HepG2 (cell line): ENCODE measurements around the gene ARHGEF10L. TPM values are rescaled to one million over a fixed set of nuclear protein-coding genes. Genes with fewer than 3 reads are reported as not detected.

ENCODE experiments used
- ATAC-seq: fragments of 200-7000 bp; cut with Tn5 transposase; 3 replicates; pipeline ENCODE4 v1.9.1; 2020; ENCODE audit warnings: mild to moderate bottlenecking, moderate library complexity
- BruUV-seq: library from RNA; stranded (reverse); fragments of 400-500 nt; replicated peaks from 2 replicates; lab custom pipeline; 2021; lab: Mats Ljungman, UMichigan
- CTCF ChIA-PET: fragments of 300-600 bp; formaldehyde crosslinking; extraction: SDS; loops from one replicate; lab custom pipeline; 2021; ENCODE audit warnings: low total read pairs, inconsistent platforms, low intra/inter-chr PET ratio; lab: Yijun Ruan, JAX
- POLR2A ChIA-PET: fragments of 350-600 bp; sonication (Branson Sonifier 250); formaldehyde crosslinking; loops from one replicate; lab custom pipeline; 2020; ENCODE audit warnings: antibody characterized with exemption, inconsistent platforms; lab: Yijun Ruan, JAX
- DNase-seq: peaks from one replicate; pipeline ENCODE4 v3.0.0-alpha.2; 2015; ENCODE audit warnings: low spot score
- FAIRE-seq: peaks from 3 replicates; lab custom pipeline; 2011; peaks lifted over from hg19 to GRCh38; lab: Jason Lieb, UNC
- H2AFZ ChIP-seq: one replicate; pipeline ENCODE4 v1.6.1; 2011; ENCODE audit warnings: low read length, inconsistent platforms
- H3K27ac ChIP-seq: fragments of 300-600 bp; 3 replicates; pipeline ENCODE4 v1.8.0; 2011; ENCODE audit warnings: mixed run types, mild to moderate bottlenecking, mixed read lengths, low read length, inconsistent platforms; ENCODE audit not compliant: insufficient read depth; ENCODE audit errors: extremely low read length
- H3K27me3 ChIP-seq, 2 experiments: fragments of 200-600 bp in 1 of 2; 2 replicates in 1 of 2; 3 replicates in 1 of 2; pipeline versions ENCODE4 v1.6.0 to v1.8.0; 2011; ENCODE audit warnings: low read length in 2 of 2, mild to moderate bottlenecking in 2 of 2, moderate library complexity in 2 of 2, inconsistent platforms in 1 of 2; ENCODE audit not compliant: insufficient read depth in 2 of 2, control insufficient read depth in 1 of 2
- H3K36me3 ChIP-seq, 2 experiments: fragments of 200-600 bp in 1 of 2; replicated peaks in 1 of 2; 2 replicates in 1 of 2; 3 replicates in 1 of 2; pipeline versions ENCODE4 v1.5.1 to v1.8.0; 2011; ENCODE audit warnings: low read length in 2 of 2, inconsistent platforms in 1 of 2; ENCODE audit not compliant: insufficient read depth in 2 of 2, control insufficient read depth in 1 of 2
- H3K4me1 ChIP-seq: 2 replicates; pipeline ENCODE4 v1.5.1; 2012; ENCODE audit warnings: low read length, inconsistent platforms; ENCODE audit not compliant: insufficient read depth
- H3K4me2 ChIP-seq: 2 replicates; pipeline ENCODE4 v1.6.0; 2011; ENCODE audit warnings: low read depth, low read length, inconsistent platforms
- H3K4me3 ChIP-seq, 3 experiments: fragments of 200-600 bp in 1 of 3; sonication (generic), shearing (Covaris generic) in 1 of 3; replicated peaks in 1 of 3; 2 replicates each; pipeline ENCODE4 v1.5.1; 2011 to 2016; ENCODE audit warnings: low read length in 3 of 3, inconsistent platforms in 2 of 3, low read depth in 2 of 3, mild to moderate bottlenecking in 2 of 3, control low read depth in 1 of 3, mixed read lengths in 1 of 3; ENCODE audit not compliant: insufficient read depth in 1 of 3
- H3K79me2 ChIP-seq: one replicate; pipeline ENCODE4 v1.6.1; 2011; ENCODE audit warnings: low read length, inconsistent platforms; ENCODE audit not compliant: insufficient read depth
- H3K9ac ChIP-seq: 2 replicates; pipeline ENCODE4 v1.6.0; 2011; ENCODE audit warnings: mild to moderate bottlenecking, low read depth, low read length, inconsistent platforms; ENCODE audit not compliant: insufficient read depth
- H3K9me3 ChIP-seq: 2 replicates; pipeline ENCODE4 v1.5.1; 2012; ENCODE audit warnings: mild to moderate bottlenecking, low read length
- H4K20me1 ChIP-seq: 2 replicates; pipeline ENCODE4 v1.6.0; 2011; ENCODE audit warnings: inconsistent platforms, mild to moderate bottlenecking, low read length, moderate library complexity; ENCODE audit not compliant: insufficient read depth
- AGO2 ChIP-seq: fragments of 200-400 bp; formaldehyde crosslinking; optimal IDR thresholded peaks from 2 replicates; pipeline ENCODE3; 2017; ENCODE audit warnings: mild to moderate bottlenecking, low read depth, low read length, moderate library complexity
- MYC ChIP-seq: sonication (generic); formaldehyde crosslinking; IDR thresholded peaks from 2 replicates; pipeline ENCODE4 v1.9.0; 2021; ENCODE audit warnings: missing genetic modification reagents, borderline replicate concordance
- POLR2G ChIP-seq: fragments of 200-400 bp; formaldehyde crosslinking; IDR thresholded peaks from 2 replicates; pipeline ENCODE4 v1.6.1; 2018; ENCODE audit warnings: mild to moderate bottlenecking, low read depth, low read length, moderate library complexity
- ZNF800 ChIP-seq: sonication (generic); formaldehyde crosslinking; IDR thresholded peaks from 2 replicates; pipeline ENCODE4 v1.4.0; 2020; ENCODE audit warnings: missing genetic modification reagents
- WGBS: methylation state at CpG from one replicate; pipeline ENCODE4 v1.1.6; 2017; ENCODE audit warnings: low lambda C conversion rate; 5-methylcytosine and 5-hydroxymethylcytosine counted together
- in situ Hi-C: cut with HindIII; loops from 2 replicates; pipeline ENCODE4 v1.10.0; 2017; ENCODE audit warnings: low pct_unique_long_range_greater_than_20kb; ENCODE audit not compliant: extremely low pct_ligation_motif_present
- intact Hi-C: fragments of 100-400 bp; cut with micrococcal nuclease; formaldehyde crosslinking; loops from one replicate; pipeline ENCODE4 v1.10.0; 2022; ENCODE audit not compliant: unreplicated experiment
- polyA plus RNA-seq, 8 experiments: library from polyadenylated mRNA; depleted of rRNA in 3 of 8; stranded (reverse) in 7 of 8; unstranded in 1 of 8; fragments of >200 nt; fragmentation: Illumina TruSeq in 4 of 8; extraction: Trizol in 4 of 8; gene quantifications; 2 replicates each; pipeline versions ENCODE4 v1.2.1 to v1.2.3, GENCODE V29; 2011 to 2016; ENCODE audit warnings: low read depth in 4 of 8, missing spikeins in 1 of 8, mixed read lengths in 1 of 8; ENCODE audit not compliant: insufficient read depth in 1 of 8
- total RNA-seq, 5 experiments: library from RNA; depleted of rRNA; stranded (reverse); fragments of >200 nt; fragmentation: Illumina TruSeq; extraction: Trizol; gene quantifications; 2 replicates each; pipeline ENCODE4 v1.2.3, GENCODE V29; 2016; ENCODE audit warnings: low read depth in 1 of 5

ARHGEF10L gene
- total and polyA plus RNA-seq, 2 of the 13 experiments (the other 11 are each of a cell fraction or from before 2014, with no cell fraction given), result 46.5 to 78.3 TPM

GRCh38 chr1:17596186-17596585 lies 56.7 kb downstream of the ARHGEF10L start:
- ATAC-seq, result no peak
- Histone ChIP-seq H3K4me3 (no peak overlapping the region), H3K4me2 (no peak overlapping the region), H3K36me3 (peaks cover 30 to 72% of the 10 kb centered on the region in 2 experiments), H3K79me2 (peaks cover 57% of the 10 kb centered on the region), H3K9me3 (no peaks in the 10 kb centered on the region), H4K20me1 (peaks cover 4% of the 10 kb centered on the region; the same call in 1 of the 2 replicates), H3K9ac (no peak overlapping the region), H3K27me3 (no peaks in the 10 kb centered on the region), H3K4me1 (peaks cover 55% of the 10 kb centered on the region), H3K27ac (peak overlapping the region; percentile 6), H2AFZ (no peak overlapping the region)
- in situ Hi-C loops (no loop called here), intact Hi-C loops (no loop called here)
- no peak for TF ChIP-seq ZNF800 (CRISPR knock-in tag)
- TF ChIP-seq AGO2, result peak; percentile 1
- POLR2A ChIA-PET, result interaction anchor here (1.5 kb wide), 1 partner anchor 9 kb away, joined by 4 read pairs; no protein-coding TSS in a partner anchor
- FAIRE-seq, result no peak
- no TSS peak for BruUV-seq
- no peak for DNase-seq
- CTCF ChIA-PET, result no interaction called here
- 99% methylated on average over 9 of the region's 9 CpGs for WGBS

- 94% methylated on average over 19 of the region's 19 CpGs for WGBS
- CTCF ChIA-PET, result no interaction called here
- POLR2A ChIA-PET, result interaction anchor here (1.5 kb wide), 1 partner anchor 10 kb away, joined by 4 read pairs; no protein-coding TSS in a partner anchor
- H3K9me3 ChIP-seq, result no peaks in the 10 kb centered on the region
- H3K27ac ChIP-seq, result peak overlapping the region; percentile 30
- TF ChIP-seq AGO2 (peak; percentile 3), MYC (CRISPR knock-in tag) (no peak), POLR2G (0 out of 2 replicates have a peak, but pooled peaks have one; percentile 21)
- peaks cover 34 to 79% of the 10 kb centered on the region in 2 experiments for H3K36me3 ChIP-seq
- H3K9ac ChIP-seq, result no peak overlapping the region
- intact Hi-C loops (no loop called here), in situ Hi-C loops (no loop called here)
- peaks cover 8% of the 10 kb centered on the region; the same call in 1 of the 2 replicates for H4K20me1 ChIP-seq
- FAIRE-seq (no peak), DNase-seq (no peak), ATAC-seq (no peak)
- H3K4me2 ChIP-seq, result no peak overlapping the region
- H3K4me3 ChIP-seq, result no peak overlapping the region
- no TSS peak for BruUV-seq
- H3K79me2 ChIP-seq, result peaks cover 57% of the 10 kb centered on the region
- peaks cover 48% of the 10 kb centered on the region for H3K4me1 ChIP-seq
- H3K27me3 ChIP-seq, result no peaks in the 10 kb centered on the region
- no peak overlapping the region for H2AFZ ChIP-seq
Observed at GRCh38 chr1:17596651-17597509, 57.4 kb downstream of the ARHGEF10L start.
